Measurements from ENCODE around the gene ZNF425.

GRCh38 chr7:149161241-149161848, 35.2 kb upstream of the ZNF425 start:
- TF ChIP-seq CTCF (IDR thresholded peaks at IDR 0.05) (no peak), POLR2A (IDR thresholded peaks at IDR 0.05) (no peak), POLR2AphosphoS5 (IDR thresholded peaks at IDR 0.05) (no peak)
